GM18502 (cell line): Measurements from ENCODE around the gene SMTNL2.

ENCODE experiments used
- ATAC-seq: cut with Tn5 transposase; IDR thresholded peaks from one replicate; pipeline ENCODE4 v1.9.1; 2021; ENCODE audit warnings: mild to moderate bottlenecking; ENCODE audit not compliant: unreplicated experiment, poor library complexity

Gene SMTNL2

GRCh38 chr17:4657678-4658077 is 73.3 kb downstream of the SMTNL2 start:
- no peak for ATAC-seq
